H54 (cell line): ENCODE measurements around the gene ZNRF4.
"Not testable (repeated sequence)": the region's sequence is repeated elsewhere in the genome, so short reads cannot be mapped to it uniquely, and the experiment has no call there.

Experiments
- DNase-seq: peaks from one replicate; pipeline ENCODE4 v3.0.0; 2011; ENCODE audit warnings: low spot score, mixed read lengths; ENCODE audit not compliant: insufficient read length
- FAIRE-seq: peaks from 3 replicates; lab custom pipeline; 2011; peaks lifted over from hg19 to GRCh38; lab: Jason Lieb, UNC
- POLR2A ChIP-seq: IDR thresholded peaks from 2 replicates; pipeline ENCODE4 v1.6.1; 2011; ENCODE audit warnings: low read depth, mild to moderate bottlenecking, low read length

The ZNRF4 gene, protein sequence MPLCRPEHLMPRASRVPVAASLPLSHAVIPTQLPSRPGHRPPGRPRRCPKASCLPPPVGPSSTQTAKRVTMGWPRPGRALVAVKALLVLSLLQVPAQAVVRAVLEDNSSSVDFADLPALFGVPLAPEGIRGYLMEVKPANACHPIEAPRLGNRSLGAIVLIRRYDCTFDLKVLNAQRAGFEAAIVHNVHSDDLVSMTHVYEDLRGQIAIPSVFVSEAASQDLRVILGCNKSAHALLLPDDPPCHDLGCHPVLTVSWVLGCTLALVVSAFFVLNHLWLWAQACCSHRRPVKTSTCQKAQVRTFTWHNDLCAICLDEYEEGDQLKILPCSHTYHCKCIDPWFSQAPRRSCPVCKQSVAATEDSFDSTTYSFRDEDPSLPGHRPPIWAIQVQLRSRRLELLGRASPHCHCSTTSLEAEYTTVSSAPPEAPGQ

DNA sequence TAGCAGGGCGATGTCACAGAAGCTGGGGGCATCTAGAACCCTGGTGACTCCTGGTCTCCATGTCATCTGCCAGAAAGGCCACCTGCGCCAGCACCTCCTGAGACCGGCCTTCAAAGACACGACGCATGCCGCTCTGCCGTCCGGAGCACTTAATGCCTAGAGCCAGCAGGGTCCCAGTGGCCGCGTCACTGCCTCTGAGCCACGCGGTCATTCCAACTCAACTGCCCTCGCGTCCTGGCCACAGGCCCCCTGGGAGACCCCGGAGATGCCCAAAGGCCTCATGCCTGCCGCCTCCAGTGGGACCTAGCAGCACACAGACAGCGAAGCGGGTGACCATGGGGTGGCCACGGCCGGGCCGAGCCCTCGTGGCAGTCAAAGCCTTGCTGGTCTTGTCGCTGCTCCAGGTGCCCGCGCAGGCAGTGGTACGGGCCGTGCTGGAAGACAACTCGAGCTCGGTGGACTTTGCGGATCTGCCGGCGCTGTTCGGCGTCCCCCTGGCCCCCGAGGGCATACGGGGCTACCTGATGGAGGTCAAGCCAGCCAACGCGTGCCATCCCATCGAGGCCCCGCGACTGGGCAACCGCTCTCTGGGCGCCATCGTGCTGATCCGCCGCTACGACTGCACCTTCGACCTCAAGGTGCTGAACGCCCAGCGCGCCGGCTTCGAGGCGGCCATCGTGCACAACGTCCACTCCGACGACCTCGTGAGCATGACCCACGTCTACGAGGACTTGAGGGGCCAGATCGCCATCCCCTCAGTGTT lies at the start of gene ZNRF4:
Gene ZNRF4, plus strand, starts transcription at position 51 of the 763 bp plus-strand sequence. Its CDS starts 75 bp downstream, at position 126.
- TF ChIP-seq POLR2A: no peak
- DNase-seq: no peak
- FAIRE-seq: no peak

DNA sequence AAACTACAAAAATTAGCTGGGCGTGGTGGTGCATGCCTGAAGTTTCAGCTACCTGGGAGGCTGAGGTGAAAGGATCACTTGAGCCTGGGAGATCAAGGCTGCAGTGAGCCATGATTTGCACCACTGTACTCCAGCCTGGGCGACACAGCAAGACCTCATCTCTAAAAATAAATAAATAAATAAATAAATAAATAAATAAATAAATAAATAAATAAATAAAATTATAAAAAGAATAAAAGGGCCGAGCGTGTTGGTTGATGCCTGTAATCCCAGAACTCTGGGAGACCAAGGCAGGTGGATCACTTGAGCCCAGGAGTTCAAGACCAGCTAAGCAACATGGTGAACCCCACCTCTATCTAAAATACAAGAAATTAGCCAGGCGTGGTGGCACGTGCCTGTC lies 49.0 kb upstream of the ZNRF4 start:
- FAIRE-seq: not testable (repeated sequence)

DNA sequence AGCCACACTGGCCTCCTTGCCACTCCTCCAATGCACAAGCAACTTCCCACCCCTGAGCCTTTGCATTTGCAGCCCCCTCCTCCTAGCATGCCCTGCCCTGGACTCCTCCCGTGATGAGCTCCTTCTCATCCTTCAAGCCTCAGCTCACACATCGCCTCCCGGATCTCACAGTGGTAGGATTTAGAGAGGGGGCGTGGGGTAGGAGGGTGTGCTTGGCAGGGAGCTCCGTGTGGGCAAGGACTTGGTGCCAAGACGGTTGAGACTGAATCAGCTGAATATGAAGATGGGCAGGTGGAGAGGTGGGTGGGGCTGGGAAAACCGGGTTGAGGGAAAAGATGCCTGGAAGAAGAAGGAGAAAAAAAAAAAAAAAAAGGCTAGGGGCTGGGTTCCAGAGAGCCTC lies 48.4 kb upstream of the ZNRF4 start:
- FAIRE-seq (no peak), DNase-seq (no peak)
- TF ChIP-seq POLR2A: no peak

More for the DNA sequence above, 49.0 kb upstream of the ZNRF4 start:
- not testable (repeated sequence) for DNase-seq

DNA sequence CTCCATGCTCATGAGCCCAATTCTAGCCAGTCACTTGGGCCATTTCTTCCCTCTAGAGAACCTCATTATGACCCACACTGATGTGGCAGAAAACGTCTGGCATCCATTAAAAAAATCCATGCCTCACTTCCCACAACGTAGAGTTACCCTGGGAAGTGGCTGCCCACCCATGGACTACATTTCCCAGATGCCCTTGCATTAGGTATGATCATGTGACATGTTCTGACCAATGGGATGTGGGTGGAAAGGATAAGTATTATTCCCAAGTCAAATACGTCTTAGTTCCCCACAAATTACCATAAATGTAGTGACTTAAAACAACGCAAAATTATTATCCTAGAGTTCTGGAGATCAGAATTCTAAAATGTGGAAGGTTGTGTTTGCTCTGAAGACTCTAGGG lies 47.9 kb upstream of the ZNRF4 start:
- FAIRE-seq: no peak
- no peak for TF ChIP-seq POLR2A
- no peak for DNase-seq

DNA sequence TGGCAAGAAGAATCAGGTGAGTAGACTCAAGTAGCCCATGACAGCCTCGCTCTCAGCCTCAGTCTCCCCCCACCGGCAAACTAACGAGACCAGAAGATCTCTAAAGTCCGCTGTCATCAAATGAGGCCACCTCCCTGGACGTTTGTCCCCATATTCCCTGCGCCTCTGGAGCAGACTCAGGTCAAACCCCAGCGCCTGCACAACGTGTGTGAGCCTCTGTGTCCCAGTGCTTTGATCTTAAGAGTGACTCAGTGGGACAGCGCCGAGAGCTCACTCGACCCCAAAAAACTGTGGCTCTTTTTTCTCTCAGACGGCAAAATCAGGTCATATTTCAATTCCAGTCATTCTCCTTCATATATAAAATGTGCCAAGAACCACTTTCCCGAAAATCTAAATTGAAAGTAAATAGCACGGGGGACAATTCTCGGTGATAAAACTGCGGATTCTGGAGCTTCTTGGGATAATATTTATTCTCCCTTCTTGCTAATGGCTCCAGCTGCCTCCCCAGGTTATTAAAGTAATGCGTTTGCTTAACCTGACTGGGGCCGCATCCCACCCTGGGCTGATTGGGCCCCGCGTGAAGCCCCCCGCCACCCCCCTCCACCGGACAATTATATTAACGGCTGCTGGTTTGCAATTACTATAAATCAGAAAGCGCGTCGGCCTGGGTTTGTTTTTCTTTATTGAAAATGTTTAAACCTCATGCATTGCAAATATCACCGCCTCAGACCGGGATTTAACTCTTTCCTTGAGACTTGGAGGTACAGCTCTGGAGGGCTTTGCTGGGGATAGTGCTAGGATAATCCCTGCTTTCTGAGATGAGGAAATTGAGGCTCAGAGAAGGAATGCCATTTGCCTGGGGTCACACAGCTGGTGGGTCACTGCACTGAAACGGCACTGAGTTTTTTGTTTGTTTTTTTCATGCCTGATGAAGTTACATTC lies 37.5 kb upstream of the ZNRF4 start:
- DNase-seq (no peak), FAIRE-seq (no peak)
- TF ChIP-seq POLR2A: no peak

DNA sequence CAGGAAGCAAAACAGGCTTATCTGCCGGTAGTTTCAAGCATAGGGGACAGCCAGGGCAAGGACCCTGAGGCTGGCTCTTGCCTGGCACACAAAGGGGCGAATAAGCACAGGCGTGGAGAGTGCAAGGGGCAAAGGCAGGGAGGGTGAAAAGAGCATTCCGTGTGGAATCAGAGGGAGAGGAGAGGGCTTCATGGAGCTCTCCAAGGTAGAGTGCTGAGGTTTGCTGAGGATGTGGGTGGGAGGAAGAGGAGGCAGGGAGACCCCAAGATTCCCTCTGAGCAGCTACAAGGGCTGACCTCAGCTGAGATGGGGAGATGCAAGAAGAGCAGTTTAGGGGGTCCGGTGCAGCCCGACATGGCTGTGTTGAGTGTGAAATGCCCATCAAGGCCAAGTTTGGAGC lies 36.5 kb upstream of the ZNRF4 start:
- DNase-seq (no peak), FAIRE-seq (no peak)
- no peak for TF ChIP-seq POLR2A

DNA sequence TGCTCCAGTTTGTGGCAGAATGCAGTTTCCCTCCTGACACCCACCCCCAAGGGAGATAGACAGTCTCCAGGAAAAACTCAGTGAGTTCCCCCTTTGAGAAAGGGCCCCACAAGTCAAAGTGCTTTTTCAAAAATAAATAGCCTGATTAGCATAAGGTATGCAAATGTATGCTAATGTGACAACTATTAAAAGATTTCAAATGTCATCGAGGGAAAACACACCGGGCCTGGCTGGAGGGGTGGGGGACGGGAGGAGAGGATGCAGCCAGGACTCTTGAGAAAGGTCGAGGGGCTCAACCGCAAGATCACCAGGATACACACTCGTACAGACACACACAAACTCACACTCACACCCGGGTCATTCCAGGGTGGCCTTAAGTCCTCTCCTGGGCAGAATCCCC lies 34.3 kb upstream of the ZNRF4 start:
- TF ChIP-seq POLR2A: no peak
- DNase-seq: no peak
- no peak for FAIRE-seq

DNA sequence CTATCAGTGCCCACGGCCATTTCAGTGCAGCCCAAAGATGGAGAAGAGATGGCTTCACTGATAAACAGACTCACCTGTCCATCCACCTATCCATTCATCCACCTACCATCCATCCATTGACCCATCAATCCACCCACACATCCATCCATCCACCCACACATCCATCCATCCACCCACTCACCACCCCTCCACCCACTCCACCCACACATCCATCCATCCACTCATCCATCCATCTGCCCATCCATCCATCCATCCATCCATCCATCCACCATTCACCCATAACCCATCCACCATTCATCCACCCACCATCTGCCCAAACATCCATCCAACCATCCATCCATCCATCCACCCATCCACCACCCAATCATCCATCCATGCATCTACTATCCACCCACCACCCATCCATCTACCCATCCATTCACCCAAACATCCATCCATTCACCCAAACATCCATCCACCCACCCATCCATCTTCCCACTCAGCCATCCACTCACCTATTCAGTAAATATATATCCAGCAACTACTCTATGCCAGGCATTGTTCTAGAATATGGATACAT lies 31.6 kb upstream of the ZNRF4 start:
- FAIRE-seq: no peak
- TF ChIP-seq POLR2A: no peak

DNA sequence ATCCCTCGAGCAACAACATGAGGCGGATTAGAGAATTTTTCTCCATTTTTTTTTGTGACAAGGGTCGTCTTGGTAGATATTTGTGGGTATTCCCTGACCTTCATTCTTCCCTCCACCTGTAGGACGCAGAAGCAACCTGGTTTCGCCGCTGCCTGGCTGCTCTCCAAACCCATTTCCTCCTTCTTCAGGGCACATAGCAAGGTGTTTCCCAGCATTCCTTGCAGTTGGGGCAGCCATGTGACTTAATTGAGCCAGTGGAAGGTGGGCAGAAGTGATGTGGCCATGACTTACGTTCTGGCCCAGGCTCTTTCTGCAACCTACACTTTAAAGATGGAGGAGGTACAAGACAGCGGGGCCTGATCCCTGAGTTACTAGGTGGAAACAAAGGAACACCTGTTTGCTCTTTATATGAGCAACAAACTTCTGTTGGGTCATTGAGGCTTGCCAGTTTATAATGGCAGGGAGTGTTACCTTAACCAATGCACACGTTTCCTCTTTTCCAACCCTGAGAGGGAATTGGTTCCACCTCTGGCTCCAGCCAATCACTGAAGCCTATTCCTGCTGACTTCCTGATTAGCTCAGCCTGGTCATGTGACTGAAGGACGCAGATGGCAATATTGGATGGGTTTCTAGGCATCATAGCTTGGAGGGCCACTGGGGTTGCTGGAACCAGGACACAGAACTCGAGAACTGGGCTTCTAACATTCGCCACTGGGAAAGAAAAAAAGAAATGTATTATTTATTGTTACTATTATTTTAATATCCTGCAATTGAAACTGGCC lies 30.8 kb upstream of the ZNRF4 start:
- FAIRE-seq: no peak
- TF ChIP-seq POLR2A: no peak
- no peak for DNase-seq

More for the DNA sequence above, 31.6 kb upstream of the ZNRF4 start:
- DNase-seq: no peak

DNA sequence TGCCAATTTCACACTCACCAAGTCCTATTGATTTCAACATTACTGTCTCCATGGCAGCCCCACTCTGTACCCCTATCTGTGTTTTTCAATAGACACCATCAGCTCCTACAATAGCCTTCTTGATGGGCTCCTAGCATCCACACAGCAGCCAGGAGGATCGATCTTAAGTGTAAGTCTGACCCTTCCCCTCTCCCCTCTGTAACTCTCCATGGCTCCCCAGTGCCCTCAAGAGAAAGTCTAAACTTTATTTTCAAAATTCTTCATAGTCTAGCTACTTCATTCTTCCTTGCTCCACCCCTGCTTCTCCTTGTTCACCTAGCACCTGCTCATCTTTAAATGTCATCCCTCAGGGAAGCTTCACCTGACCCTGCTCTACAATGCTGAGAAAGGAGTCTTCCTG lies 30.0 kb upstream of the ZNRF4 start:
- no peak for DNase-seq
- no peak for FAIRE-seq
- no peak for TF ChIP-seq POLR2A

DNA sequence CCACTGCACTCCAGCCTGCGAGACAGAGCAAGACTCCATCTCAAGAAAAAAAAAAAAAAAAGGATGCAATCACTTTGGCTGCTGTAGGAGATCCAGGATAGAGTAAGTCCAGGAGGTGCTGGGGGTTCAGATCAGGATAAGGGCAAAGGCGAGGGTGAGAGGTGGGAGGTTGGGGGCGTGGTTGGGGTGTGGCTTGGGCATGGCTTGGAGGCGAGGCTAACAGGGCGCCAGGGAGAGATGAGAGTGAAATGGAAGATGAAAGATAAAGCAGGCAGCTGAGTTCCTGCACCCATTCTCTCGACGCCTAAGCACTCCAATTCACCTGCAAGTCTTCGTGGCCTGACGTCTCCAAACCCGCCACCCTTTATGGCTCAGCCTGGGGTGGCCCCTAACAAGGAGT lies 25.0 kb upstream of the ZNRF4 start:
- no peak for DNase-seq
- no peak for TF ChIP-seq POLR2A
- no peak for FAIRE-seq

DNA sequence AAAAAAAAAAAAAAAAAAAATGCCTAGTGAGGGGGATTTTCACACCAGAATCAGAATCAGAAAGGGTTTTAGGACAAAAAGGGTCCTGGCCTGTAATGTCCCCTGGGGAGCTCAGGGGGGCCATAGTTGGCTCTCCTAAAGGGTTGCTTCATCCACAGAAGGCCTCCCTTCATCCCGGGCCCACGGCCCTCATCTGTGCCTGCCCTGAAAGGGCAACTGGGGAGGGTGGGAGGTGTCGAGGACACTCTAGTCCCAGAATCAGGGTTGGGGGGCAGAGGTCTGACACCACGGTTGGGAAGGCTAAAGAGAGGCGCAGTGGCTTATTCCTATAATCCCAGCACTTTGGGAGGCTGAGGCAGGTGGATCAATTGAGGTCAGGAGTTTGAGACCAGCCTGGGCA lies 22.5 kb upstream of the ZNRF4 start:
- no peak for FAIRE-seq
- TF ChIP-seq POLR2A: no peak
- no peak for DNase-seq
